Measurements from ENCODE around the gene ZDHHC4. TPM values are rescaled to one million over a fixed set of nuclear protein-coding genes. Genes with fewer than 3 reads are reported as not detected.
"Not testable (repeated sequence)": the region's sequence is repeated elsewhere in the genome, so short reads cannot be mapped to it uniquely, and the experiment has no call there.

ZDHHC4 gene
- total and polyA plus RNA-seq, 4 donors = 44.1 to 79.6 (median 51.8) TPM

- H3K27ac ChIP-seq (ENCODE audit: low read depth in 1 of 2, low read length in 1 of 2) = no peak overlapping the region
- WGBS, 2 donors = 70 to 84% methylated on average over 7 of the region's 7 CpGs
- TF ChIP-seq CTCF (IDR thresholded peaks at IDR 0.05; ENCODE audit: control extremely low read depth, extremely low read depth) = no peak
These were observed 54.4 kb downstream of the ZDHHC4 start for GRCh38 chr7:6631605-6632004.

DNA sequence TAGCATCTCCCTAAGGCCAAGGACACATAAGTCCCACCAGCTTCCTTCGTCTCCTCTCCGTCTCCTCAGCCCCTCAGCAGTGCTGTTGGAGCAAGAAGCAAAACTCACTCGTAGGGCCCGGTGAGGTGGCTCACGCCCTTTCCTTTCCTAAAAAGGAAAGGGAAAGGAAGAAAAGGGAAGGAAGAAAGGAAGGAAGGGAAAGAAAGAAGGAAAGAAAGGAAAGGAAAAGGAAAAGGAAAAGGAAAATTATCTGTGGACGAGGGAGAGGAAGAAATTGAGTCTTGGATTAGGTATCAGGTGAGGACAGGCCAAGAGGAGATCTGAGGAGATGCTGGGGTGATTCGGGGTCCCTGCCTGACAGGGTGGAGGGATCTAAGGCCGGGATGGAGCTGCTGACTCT is 56.8 kb downstream of the ZDHHC4 start:
- Histone ChIP-seq H3K4me3 (no peak overlapping the region), H3K27ac (ENCODE audit: low read depth in 1 of 2, low read length in 1 of 2) (no peak overlapping the region), H3K9ac (ENCODE audit: insufficient read depth in 1 of 2, low read length in 2 of 2) (no peak overlapping the region), H3K27me3 (ENCODE audit: control insufficient read depth in 3 of 3, insufficient read depth in 3 of 3, low read length in 2 of 3) (no peaks in the 10 kb centered on the region), H3K36me3 (ENCODE audit: control insufficient read depth in 4 of 4, insufficient read depth in 4 of 4, low read length in 4 of 4) (no peaks in the 10 kb centered on the region), H3K4me1 (ENCODE audit: control insufficient read depth in 5 of 5, insufficient read depth in 5 of 5, low read length in 5 of 5) (peaks cover 0 to 18% (median 4%) of the 10 kb centered on the region in 5 donors), H3K9me3 (ENCODE audit: control insufficient read depth in 4 of 4, insufficient read depth in 3 of 4, low read length in 3 of 4) (no peaks in the 10 kb centered on the region)
- no peak for TF ChIP-seq CTCF (IDR thresholded peaks at IDR 0.05; ENCODE audit: control extremely low read depth, extremely low read depth)
- 81 to 84% methylated on average over 8 of the region's 8 CpGs for WGBS, 2 donors
- DNase-seq = no peak
- ATAC-seq (ENCODE audit: insufficient read depth, low FRiP score) = no peak

More at GRCh38 chr7:6631605-6632004, 54.4 kb downstream of the ZDHHC4 start:
- H3K9ac ChIP-seq (ENCODE audit: insufficient read depth in 1 of 2, low read length in 2 of 2) = no peak overlapping the region
- no peak overlapping the region for H3K4me3 ChIP-seq
- no peak for DNase-seq
- peaks cover 0 to 6% (median 0%) of the 10 kb centered on the region in 5 donors for H3K4me1 ChIP-seq (ENCODE audit: control insufficient read depth in 5 of 5, insufficient read depth in 5 of 5, low read length in 5 of 5)
- no peaks in the 10 kb centered on the region for H3K27me3 ChIP-seq (ENCODE audit: control insufficient read depth in 3 of 3, insufficient read depth in 3 of 3, low read length in 2 of 3)
- no peaks in the 10 kb centered on the region for H3K36me3 ChIP-seq (ENCODE audit: control insufficient read depth in 4 of 4, insufficient read depth in 4 of 4, low read length in 4 of 4)
- H3K9me3 ChIP-seq (ENCODE audit: control insufficient read depth in 4 of 4, insufficient read depth in 3 of 4, low read length in 3 of 4) = no peaks in the 10 kb centered on the region
- no peak for ATAC-seq (ENCODE audit: insufficient read depth, low FRiP score)

GRCh38 chr7:6634971-6635370 is 57.7 kb downstream of the ZDHHC4 start:
- peaks cover 0 to 18% (median 4%) of the 10 kb centered on the region in 5 donors for H3K4me1 ChIP-seq (ENCODE audit: control insufficient read depth in 5 of 5, insufficient read depth in 5 of 5, low read length in 5 of 5)
- not testable (repeated sequence) for H3K27me3 ChIP-seq (ENCODE audit: control insufficient read depth in 3 of 3, insufficient read depth in 3 of 3, low read length in 2 of 3); H3K9ac ChIP-seq (ENCODE audit: insufficient read depth in 1 of 2, low read length in 2 of 2); H3K27ac ChIP-seq (ENCODE audit: low read depth in 1 of 2, low read length in 1 of 2); H3K9me3 ChIP-seq (ENCODE audit: control insufficient read depth in 4 of 4, insufficient read depth in 3 of 4, low read length in 3 of 4); H3K36me3 ChIP-seq (ENCODE audit: control insufficient read depth in 4 of 4, insufficient read depth in 4 of 4, low read length in 4 of 4); DNase-seq; H3K4me3 ChIP-seq; ATAC-seq (ENCODE audit: insufficient read depth, low FRiP score)
- 43 to 72% methylated on average over 5 of the region's 5 CpGs for WGBS, 2 donors

DNA sequence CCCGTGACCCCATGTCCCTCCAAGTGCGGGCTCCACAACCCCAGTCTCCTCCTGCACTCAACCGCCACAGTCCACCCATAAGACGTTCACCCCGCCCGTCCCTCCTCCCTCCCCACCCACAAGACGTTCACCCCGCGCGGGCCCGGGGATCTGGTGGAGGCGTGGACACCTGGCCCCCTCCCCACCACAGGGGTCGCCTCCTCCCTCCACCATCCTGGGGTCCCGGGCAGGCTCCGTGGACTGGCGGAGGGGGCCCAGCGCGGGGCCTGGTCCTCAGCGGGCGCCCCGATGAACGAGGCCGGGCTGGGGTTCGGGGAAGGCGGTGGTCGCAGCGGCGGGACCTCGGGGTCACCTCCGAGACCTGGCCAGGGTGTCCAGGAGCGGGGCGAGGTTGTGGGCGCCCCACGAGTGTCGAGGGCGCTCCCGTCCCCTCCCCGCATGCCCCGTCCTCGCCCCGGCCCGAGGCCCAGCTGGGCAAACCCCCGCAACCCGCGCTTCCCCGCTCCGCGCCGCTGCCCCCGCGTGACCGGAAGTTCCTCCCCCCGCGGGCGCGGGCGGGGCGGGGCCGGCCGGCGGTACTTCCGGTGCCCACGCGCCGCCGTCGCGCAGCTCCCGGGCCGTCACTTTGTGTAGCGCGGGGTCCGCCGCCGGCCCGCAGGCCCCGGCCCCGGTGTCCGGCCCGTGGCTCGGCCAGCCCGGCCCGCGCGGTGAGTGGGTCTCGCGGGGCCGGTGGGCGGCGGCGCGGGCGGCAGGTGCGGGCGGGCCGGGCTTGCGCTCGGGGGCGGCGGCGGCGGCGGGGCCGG is 59.7 kb downstream of the ZDHHC4 start, which contains the start of gene ZNF316:
TSS of gene ZNF316 (plus strand) at position 578 of the 803 bp plus-strand sequence. CDS start 5,092 bp downstream, outside the sequence.
- H3K9ac ChIP-seq (ENCODE audit: insufficient read depth in 1 of 2, low read length in 2 of 2) = peak within 1 kb of the TSS; percentile 23 to 25
- 1 to 6% methylated on average over 26 to 104 of the region's 104 CpGs for WGBS, 2 donors
- TF ChIP-seq CTCF (IDR thresholded peaks at IDR 0.05; ENCODE audit: control extremely low read depth, extremely low read depth) = no peak

More for the DNA sequence above, 59.7 kb downstream of the ZDHHC4 start, which contains the start of gene ZNF316:
- Histone ChIP-seq H3K27me3 (ENCODE audit: control insufficient read depth in 3 of 3, insufficient read depth in 3 of 3, low read length in 2 of 3) (no peaks in the 10 kb centered on the region), H3K36me3 (ENCODE audit: control insufficient read depth in 4 of 4, insufficient read depth in 4 of 4, low read length in 4 of 4) (peaks cover 0 to 13% (median 9%) of the 10 kb centered on the region in 4 donors), H3K4me3 (peak within 1 kb of the TSS; percentile 82), H3K9me3 (ENCODE audit: control insufficient read depth in 4 of 4, insufficient read depth in 3 of 4, low read length in 3 of 4) (no peaks in the 10 kb centered on the region), H3K4me1 (ENCODE audit: control insufficient read depth in 5 of 5, insufficient read depth in 5 of 5, low read length in 5 of 5) (peaks cover 0 to 18% (median 4%) of the 10 kb centered on the region in 5 donors), H3K27ac (ENCODE audit: low read depth in 1 of 2, low read length in 1 of 2) (peak within 1 kb of the TSS; percentile 62 to 69)
- DNase-seq (peak; percentile 34 to 64 (median 39)), ATAC-seq (ENCODE audit: insufficient read depth, low FRiP score) (peak; percentile 84)
